Retina (tissue), 1 donor: ENCODE data around the gene PPP1R37.

Experiments used
- DNase-seq: peaks from one replicate; pipeline ENCODE4 v3.0.0-alpha.2; 2016

Gene PPP1R37

DNA sequence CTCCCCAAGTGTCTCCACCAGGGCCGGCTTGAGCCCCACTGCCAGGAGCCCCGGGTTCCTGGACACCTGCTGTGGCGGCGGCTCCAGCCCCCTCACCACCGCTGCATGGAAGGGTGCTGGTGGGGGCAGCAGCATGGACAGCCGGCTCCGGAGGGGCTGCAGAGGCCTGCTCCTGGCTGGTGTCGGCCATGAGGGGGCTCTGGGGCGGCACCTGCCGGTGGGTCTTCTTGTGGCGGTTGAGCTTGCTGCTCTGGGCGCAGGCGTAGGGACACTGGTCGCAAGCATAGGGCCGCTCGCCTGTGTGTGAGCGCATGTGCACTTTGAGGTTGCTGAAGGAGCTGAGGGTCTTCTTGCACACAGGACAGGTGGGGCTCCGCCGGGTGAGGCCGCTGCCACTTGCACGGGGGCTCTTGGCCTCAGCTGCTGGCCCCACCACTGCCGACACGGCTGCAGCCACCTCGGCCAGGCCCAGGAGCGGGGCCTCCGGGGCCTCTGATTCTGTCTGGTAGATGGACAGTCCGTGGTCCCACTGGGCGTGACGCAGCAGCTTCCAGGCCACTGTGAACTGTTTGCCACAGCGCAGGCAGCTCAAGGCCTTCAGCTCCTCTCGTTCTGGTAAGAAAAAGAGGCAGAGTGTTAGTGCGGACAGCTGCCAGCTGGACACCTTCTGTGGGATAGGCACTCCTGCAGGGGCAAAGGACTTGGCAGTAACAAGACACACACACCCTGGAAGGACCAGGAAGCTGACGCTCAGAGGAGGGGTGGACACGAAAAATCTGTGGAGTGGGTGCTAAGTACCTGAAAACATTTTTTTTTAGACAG, 20.8 kb upstream of the PPP1R37 start:
- DNase-seq: no peak

DNA sequence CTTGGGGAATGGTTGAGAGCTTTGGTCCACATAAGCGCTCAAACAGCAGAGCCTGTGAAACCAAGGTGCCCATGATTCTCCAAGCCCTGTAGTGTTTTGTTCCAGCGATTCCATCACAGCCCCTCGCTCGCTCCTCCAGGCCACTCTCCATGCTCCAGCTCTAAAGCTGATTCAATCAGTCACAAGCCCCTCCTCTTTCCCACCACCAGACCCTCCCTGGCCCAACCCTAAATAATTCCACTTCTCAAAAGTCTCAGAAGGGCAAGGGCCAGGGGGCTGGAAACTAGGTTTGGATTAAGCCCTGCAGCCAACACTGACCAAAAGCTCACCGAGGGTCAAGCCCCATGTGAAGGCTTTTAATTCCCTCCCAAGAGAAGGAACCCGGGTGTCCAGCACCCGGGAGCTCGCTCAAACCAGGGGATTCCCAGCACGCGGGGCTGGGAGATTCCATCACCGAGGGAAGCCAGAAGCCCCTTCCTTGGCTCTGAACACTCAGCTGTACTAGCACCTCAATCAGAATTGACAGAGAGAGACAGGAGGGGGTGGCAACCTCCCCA, 18.2 kb upstream of the PPP1R37 start:
- peak; percentile 19 for DNase-seq

GRCh38 chr19:45075301-45076028, 17.5 kb upstream of the PPP1R37 start:
- DNase-seq: peak; percentile 24

GRCh38 chr19:45076029-45076850, 16.7 kb upstream of the PPP1R37 start, which contains the start of gene ZNF296:
Gene ZNF296, minus strand, starts transcription at chr19:45076478. Its CDS starts 105 bp downstream, at chr19:45076373.
- DNase-seq: peak; percentile 55

GRCh38 chr19:45076851-45077730, 15.9 kb upstream of the PPP1R37 start:
- DNase-seq: no peak

- no peak for DNase-seq
Measured at GRCh38 chr19:45078390-45079062, 14.5 kb upstream of the PPP1R37 start.

- peak; percentile 93 for DNase-seq
Measured at GRCh38 chr19:45079063-45079910, 13.7 kb upstream of the PPP1R37 start, which contains the start of gene GEMIN7. Gene GEMIN7, plus strand, starts transcription at chr19:45079260. Its CDS starts 10,855 bp downstream, at chr19:45090115.

GRCh38 chr19:45079911-45080370, 13.0 kb upstream of the PPP1R37 start:
- DNase-seq: no peak

DNA sequence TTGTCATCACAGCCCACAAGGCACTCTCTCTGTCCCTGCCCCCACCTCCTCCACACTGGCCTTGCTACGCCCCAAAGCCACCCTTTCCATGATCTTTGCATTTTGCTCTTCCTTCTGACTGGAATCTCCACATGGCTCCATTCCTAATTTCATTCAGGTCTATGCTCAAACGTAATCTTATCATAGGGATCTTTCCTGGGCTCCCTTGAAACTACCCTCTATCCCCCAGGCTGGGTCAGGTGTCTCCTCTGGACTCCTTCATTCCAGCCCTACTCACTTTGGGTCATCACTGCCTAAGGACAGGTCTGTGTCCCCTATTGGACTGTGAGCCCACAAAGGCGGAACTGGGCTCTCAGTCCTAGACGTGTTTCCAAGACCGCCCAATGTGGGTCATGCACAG, 10.8 kb upstream of the PPP1R37 start:
- DNase-seq: no peak

- no peak for DNase-seq
Measured at GRCh38 chr19:45086480-45086879, 6.5 kb upstream of the PPP1R37 start.

- no peak for DNase-seq
Measured at GRCh38 chr19:45087531-45087930, 5.4 kb upstream of the PPP1R37 start.

- no peak for DNase-seq
Measured at GRCh38 chr19:45090034-45090433, 2.9 kb upstream of the PPP1R37 start.

DNA sequence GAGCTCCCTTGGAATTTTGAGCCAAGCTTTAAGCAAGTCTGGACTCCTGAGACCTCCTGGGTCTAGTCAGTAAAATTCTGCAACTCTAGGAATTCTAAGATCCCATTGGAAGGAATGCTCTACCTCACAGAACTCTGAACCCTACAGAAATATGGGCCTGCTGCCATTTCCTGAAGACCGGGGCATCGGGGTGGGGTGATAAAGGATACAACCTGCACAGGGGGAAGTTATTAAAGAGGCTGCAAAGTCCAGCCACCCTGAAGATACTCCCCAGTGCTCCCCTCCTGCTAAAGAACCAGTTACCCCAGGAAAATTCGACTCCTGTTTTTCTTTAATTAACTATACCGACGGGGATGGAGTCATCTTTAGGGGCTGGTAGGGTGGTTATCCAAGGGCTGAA, 2.4 kb upstream of the PPP1R37 start:
- no peak for DNase-seq

- peak; percentile 100 for DNase-seq
Measured at GRCh38 chr19:45091031-45091923, 1.7 kb upstream of the PPP1R37 start.

- DNase-seq: no peak
Measured at GRCh38 chr19:45094137-45094536, 1.2 kb downstream of the PPP1R37 start.

- no peak for DNase-seq
Measured at GRCh38 chr19:45094707-45095106, 1.7 kb downstream of the PPP1R37 start.

- DNase-seq: no peak
Measured at GRCh38 chr19:45095496-45096413, 2.8 kb downstream of the PPP1R37 start.

GRCh38 chr19:45096700-45097099, 3.7 kb downstream of the PPP1R37 start:
- DNase-seq: no peak
